Activated CD4-positive, CD25-positive, alpha-beta regulatory T cell treated with anti-CD3 and anti-CD28 coated beads, Interleukin-2, amount 50 U/mL, for 72 hours (primary cell): ENCODE results near the gene GCNT2.
"Not testable (repeated sequence)": the region's sequence is repeated elsewhere in the genome, so short reads cannot be mapped to it uniquely, and the experiment has no call there.

Source experiments
- DNase-seq: peaks from one replicate; pipeline ENCODE4 v3.0.0; 2021

GCNT2 gene

DNA sequence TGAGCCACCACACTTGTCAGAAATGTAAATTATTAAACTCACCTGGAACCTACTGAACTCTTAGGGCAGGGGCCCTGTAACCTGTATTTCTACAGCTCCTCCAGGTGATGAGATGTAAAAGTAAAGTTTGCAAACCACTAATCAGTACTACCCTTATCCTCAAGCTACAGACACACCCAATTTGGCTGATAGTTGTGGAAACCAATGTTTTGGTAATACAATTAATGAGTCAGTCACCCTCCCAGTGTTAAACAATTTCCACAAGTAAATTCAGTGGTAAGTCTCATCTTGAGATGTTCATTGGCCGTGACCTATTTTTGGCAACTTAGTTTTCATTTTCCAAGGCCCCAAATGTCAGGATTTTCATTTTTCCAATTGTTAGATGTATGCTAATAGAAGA lies 29.6 kb downstream of the GCNT2 start:
- no peak for DNase-seq

DNA sequence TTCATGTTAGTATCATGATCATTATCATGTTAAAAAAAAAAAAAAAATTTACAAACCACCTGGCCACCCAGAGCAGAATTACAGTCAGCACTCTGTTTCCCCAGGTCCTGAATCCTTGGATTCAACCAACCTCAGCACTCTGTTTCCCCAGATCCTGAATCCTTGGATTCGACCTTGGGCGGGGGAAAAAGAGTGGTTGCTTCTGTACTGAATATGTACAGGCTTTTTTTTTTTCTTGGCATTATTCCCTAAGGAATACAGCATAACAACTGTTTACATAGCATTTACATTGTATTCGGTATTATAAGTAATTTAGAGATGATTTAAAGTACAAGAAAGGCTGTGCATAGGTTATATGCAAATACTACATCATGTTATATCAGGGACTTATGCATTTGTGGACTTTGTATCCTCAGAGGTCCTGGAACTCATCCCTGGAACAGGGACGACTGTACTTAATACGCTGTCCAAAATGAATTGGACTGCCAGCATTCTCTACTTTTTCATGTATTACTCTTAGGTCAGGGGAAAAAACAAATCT lies 31.2 kb downstream of the GCNT2 start:
- no peak for DNase-seq

DNA sequence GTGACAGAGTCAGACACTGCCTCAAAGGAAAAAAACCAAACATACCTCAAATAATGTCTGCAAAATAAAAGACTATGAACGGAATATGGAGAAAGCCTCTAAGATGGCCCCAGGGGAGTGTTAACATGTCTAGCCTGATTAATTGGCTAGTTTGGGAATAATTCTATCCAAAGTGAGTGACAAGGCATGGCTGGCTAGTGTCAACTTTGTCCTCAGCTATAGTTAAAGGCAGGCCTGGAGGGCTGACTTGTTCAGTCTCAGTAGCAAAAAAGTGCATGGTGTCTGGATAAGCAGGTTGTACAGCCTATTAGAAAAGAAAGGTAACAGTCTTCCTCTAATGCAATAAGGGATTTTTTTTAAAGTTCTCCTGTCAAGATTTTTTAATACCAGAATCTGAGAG lies 32.7 kb downstream of the GCNT2 start:
- no peak for DNase-seq

DNA sequence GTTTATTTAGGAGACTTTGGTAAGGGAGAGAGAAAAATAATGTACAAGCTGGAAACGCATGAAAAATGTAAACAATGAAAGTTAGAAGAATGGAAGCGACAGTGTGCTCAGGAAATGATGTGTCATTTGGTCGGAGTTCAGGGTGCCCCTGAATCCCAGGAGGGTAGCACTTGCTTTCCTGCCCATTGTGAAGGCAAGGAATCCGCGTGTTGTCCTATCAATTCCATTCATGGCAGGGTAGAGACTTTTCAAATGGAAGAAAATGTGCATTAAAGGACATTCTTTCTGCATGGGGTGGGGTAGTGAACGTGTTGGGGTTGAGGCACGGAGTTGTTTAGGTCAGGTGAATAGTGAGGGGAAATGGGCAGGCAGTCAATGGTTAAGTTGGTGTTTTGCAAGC lies 33.7 kb downstream of the GCNT2 start:
- DNase-seq, result no peak

DNA sequence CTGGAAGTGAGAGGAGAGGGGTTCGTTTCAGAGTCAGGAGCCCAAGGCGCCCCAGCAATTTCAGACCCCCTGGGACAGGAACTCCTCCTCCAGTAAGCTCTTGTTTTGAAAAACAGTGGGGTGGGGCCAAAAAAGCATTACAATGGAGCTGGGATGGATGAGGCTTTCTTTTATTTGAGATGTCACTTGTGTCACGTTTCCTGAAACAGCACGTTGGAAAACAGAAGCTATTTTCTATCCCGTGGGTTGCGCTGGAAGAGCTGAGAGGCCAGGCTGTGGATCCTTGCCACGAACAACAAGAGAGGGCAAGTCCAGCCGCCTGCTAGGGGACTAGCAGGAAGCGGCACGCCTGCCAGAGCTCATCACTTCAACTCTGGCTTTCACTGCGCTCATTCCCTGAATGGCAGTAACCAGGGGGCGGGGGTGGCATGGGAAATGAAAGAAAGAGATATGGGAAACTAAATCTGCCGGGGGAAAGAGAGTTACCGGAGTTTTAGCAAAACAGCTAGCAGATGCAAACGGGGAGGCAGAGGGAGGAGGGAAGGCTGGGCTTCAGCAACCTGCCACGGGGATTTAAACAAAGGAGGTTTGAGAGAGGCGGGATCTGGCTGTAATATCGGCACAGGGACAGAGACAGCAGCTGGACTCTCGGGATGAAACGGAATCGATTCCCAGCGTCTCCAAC lies 34.6 kb downstream of the GCNT2 start:
- DNase-seq, result no peak

DNA sequence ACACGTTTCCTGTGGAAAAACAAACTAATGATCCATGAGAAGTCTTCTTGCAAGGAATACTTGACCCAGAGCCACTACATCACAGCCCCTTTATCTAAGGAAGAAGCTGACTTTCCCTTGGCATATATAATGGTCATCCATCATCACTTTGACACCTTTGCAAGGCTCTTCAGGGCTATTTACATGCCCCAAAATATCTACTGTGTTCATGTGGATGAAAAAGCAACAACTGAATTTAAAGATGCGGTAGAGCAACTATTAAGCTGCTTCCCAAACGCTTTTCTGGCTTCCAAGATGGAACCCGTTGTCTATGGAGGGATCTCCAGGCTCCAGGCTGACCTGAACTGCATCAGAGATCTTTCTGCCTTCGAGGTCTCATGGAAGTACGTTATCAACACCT lies 35.4 kb downstream of the GCNT2 start:
- DNase-seq, result no peak

DNA sequence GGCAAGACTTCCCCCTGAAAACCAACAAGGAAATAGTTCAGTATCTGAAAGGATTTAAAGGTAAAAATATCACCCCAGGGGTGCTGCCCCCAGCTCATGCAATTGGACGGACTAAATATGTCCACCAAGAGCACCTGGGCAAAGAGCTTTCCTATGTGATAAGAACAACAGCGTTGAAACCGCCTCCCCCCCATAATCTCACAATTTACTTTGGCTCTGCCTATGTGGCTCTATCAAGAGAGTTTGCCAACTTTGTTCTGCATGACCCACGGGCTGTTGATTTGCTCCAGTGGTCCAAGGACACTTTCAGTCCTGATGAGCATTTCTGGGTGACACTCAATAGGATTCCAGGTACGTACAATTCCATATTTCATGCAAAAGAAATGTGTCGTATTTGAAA lies 35.8 kb downstream of the GCNT2 start:
- DNase-seq, result no peak

DNA sequence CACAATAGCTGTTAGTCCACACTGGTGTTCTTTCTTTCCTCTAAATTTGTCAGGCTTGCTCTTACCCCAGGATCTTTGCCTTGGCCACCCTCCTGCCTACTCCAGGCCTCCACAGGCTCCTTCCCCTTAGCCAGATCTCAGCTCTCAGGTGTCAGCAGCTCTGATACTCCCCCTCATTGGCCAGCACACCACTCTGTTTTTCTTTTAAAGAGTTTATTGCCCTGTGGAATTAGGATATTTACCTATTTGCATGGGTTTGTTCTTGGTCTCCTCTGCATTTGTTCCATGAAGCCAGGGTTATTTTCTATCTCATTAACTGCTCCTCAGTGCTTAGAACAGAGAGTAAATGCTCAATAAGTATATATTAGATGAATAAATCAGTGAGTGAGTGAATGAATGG lies 36.8 kb downstream of the GCNT2 start:
- no peak for DNase-seq

DNA sequence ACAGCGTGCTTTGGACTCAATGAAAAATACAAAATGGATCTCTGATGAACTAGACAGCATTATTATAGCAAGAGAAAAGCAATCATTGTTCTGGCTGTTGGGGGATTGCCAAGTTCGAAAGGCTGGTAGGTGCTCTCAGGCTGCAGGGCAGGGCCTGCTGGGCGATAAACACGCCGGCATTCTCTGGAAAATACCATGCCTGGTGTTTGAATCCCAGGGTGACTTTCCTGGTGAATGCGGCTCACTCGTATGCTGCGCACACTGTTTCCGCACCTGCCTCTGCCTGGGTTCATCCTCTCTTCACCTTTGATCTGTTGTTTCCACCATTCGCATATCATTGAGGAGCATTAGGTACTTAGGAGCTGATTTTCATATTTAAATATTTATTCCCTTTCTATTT lies 37.4 kb downstream of the GCNT2 start:
- no peak for DNase-seq

DNA sequence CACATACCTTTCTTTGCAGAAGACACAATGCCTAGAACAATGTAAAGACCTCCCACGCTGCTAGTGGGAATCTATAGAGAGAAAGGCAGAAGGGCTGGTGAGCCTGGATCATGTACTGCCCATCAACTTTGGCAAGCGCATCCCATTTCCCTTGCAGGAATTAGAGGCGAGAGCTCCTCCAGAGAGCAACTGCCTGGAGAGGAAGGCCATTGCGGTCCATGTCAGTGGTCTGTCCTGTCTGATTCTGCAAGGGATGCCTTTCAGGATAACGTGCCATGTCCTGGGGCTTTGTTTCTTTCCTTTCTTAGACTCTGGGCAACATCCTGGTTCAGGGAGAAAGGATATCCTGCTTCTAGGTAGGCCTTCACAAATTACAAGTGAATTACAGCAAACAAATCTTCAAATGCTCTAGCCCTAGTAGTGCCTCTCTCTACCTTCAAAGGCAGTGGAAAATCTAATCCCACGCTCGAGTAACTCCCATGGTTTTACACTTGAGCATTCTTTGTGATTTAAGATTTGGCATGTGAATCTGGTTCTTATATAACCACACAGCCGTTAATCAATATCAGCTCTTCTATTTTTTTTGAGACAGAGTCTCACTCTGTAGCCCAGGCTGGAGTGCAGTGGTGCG lies 38.5 kb downstream of the GCNT2 start:
- no peak for DNase-seq

DNA sequence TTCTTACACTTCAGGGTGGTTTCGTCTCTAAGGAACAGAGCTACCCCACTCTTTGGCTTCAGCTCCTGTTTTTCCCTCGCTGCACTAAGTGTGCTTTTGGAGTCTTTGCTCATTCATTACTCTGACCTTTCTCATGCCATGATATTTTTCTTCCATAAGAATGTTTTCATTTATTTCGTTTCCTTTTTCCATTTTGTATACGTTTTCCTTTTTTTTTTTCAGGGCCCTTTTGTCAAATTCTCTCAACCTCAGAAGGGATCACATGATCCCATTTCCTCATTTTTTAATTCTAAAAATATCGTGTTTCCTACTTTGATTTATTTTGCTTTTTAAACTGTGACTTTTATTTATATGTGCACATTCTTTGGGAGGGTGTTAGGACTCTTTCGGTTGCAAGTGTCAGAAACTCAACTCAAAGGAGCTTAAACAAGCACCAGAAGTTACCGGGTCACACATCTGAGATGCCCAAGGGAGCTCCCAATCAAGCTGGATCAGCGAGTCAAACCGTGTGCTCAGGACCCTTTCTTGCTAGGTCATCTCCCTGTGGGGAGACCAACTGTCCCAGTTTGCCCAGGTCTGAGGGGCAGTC lies 40.6 kb downstream of the GCNT2 start:
- DNase-seq, result no peak

DNA sequence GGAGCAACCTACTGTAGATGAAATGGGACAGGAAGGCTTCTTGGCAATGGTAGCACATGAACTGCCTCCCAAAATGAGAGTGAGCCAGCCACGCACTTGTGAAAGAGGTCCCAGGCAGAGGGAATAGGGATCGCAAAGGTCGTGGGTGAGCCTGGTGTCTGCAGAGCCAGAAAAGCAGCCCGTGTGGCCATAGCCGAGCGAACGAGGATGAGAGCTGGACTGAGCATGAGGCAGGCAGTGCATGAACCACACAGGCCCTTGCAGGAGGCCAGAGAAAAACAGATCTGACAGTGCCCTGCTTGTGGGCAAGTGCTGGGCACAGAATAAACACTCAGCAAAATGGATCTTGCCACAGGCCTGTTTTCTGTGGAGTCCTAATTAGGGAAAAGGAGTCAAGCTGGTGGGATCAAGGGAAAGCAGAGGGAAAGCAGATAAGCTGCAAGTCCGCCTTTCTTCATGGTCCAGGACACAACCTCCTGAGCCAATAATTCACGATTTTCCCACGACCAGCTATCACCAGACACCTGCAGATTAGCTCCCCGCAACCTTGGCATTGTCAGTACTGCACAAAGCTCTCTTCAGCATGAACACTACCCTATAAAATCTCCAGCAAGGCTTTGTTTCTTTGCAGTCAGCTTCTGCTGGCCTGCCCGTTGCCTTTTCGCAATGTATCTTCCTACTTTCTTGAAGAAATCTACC lies 44.0 kb downstream of the GCNT2 start:
- no peak for DNase-seq

DNA sequence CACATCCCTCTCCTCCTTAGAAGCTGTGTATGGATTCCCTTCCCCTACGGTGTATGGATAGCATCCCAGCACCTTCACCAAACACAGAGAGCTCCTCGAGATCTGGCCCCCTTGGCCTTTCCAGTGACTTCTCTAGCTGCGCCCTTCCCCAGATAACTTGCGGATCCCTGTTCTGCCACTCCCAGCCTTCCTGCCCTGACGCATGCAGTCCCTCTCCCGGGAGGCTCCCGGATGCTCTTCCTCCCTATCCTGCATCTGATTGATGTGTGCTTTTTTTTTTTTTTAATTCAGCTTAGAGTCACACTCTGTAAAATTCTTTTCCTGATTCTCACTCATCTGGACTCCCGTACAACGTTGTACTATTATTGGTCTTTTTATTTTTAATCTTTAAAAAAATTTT lies 44.8 kb downstream of the GCNT2 start:
- no peak for DNase-seq

DNA sequence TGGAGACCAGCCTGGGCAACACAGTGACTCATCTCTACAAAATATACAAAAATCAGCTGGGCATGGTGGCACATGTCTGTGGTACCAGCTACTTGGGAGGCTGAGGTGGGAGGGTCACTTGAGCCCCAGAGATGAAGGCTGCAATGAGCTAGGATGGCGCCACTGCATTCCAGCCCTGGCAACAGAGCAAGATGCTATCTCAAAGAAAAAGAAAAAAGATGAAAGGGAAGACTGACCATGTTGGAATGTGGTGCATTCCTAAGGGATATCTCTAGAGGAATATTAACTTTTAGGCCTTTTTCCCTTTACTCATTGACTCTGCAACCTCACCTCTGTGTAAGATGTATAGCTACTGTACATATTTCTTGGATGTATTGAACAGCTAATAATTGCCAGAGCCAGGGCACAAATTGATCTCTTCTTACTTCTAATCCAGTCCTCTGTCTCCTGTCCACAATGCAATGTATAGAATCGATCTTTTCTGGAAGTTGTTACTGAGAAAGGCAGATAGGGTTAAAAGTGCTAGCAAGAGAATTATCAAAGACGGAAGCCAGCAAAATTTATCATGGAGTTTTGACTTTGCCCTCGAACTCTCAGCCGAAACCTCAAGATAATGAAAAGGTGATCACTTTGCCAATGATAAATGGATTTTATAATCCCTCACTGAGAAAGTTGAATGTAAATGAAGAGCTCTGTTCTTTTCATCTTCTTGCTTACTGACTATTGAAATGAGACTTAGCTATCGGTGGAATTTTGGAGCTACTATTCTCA lies 46.3 kb downstream of the GCNT2 start:
- DNase-seq, result no peak

DNA sequence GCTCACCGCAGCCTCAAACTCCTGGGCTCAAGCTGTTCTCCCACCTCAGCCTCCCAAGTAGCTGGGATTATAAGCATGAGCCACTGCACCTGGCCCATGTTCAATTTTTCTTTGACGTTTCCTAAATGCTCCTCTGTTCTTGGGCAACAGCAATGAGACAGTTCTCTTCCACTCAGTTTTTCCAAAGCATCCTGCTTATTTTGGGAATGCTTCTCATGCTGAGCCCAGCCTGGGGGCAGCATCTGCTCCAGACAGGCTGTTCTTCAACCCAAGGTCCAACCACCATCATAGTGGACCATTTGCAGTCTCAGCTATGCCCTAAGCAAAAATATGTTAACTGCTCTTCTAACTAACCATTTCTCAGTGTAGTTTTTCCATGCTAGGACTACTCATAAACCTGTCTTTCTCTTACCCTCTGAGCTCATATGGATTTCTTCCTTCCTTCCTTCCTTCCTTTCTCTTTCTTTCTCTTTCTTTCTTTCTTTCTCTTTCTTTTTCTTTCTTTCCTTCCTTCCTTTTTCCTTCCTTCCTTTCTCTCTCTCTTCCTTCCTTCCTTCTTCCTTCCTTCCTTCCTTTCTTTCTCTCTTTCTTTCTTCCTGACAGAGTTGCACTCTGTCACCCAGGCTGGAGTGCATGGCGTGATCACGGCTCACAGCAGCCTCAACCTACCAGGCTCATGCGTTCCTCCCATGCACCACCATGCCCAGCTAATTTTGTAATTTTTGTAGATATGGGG lies 48.4 kb downstream of the GCNT2 start:
- DNase-seq, result no peak

DNA sequence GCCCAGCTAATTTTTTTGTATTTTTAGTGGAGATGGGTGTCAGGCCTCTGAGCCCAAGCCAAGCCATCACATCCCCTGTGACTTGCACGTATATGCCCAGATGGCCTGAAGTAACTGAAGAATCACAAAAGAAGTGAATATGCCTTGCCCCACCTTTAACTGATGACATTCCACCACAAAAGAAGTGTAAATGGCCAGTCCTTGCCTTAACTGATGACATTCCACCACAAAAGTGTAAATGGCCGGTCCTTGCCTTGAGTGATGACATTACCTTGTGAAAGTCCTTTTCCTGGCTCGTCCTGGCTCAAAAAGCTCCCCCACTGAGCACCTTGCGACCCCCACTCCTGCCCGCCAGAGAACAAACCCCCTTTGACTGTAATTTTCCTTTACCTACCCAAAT lies 54.4 kb downstream of the GCNT2 start:
- DNase-seq, result not testable (repeated sequence)

DNA sequence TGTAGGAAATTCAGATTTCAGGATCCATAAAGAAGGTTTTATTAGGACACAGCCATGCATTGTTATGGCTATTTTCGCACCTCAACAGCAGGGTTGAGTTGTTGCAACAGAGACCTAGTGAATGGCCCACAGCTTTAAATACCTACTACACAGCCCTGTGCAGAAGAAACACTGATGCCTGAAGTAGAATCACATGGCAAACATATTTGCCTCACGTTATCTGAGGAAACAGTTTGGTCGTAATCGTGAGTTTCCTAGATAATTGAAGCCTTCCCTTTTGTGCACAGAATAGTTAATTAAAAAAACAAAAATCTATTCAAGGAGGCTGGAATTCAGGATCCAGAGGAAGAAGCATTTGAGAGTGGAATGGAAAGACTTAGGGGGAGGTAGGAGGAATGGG lies 55.1 kb downstream of the GCNT2 start:
- no peak for DNase-seq

DNA sequence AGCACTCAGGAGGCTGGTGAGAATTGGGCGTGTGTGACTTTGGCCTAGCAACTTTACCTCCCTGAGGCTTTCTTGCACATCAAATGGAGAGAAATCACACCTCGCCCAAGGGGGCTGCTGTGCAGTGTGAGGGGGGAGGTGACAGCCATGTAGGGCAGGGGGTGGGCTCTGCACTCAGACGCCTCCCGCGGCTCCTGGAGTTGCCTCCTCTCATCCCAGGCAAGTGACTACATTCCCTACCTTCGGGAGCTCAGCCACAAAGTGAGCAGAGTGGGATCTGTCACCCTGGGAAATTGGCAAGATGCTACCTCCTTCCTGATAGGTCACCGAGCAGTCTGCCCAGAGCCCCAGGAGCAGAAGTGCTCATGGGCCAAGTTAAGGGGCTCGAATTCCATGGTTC lies 56.0 kb downstream of the GCNT2 start:
- DNase-seq, result no peak

DNA sequence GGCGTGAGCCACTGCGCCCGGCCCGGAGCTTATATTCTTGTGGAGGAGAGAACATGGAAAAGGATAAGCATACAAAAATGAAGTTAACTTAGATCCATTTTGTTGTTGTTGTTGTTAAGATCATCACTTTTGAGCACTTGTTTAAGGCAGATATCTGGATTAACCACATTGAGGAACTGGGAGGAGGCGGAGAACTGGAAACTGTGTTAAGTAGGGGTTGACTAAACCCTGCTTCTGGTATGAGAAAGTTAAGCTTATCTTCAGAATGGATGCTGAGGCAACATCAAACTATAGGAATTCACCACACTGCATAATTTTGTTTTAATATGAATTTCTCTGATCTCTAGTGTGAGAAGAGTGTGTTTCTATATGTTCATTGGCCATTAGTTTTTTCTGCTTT lies 57.6 kb downstream of the GCNT2 start:
- no peak for DNase-seq

DNA sequence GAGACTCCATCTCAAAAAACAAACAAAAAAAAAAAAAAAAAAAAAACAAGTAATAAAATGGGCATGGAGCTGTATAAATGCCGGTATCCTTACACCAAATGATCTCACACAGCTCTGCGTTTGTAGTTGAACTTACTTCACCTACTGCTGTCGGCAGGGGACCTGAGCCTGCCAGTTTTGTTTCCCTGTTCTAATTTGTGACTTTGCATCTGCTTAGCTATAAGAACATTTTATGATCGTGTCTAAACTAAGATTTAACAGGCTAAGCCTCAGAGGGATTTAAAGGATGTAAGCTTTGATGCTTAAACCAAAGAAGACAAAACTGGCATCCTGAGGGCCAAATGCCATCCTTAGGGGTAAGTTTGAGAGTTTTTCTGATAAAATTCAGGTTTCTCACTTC lies 58.7 kb downstream of the GCNT2 start:
- no peak for DNase-seq

DNA sequence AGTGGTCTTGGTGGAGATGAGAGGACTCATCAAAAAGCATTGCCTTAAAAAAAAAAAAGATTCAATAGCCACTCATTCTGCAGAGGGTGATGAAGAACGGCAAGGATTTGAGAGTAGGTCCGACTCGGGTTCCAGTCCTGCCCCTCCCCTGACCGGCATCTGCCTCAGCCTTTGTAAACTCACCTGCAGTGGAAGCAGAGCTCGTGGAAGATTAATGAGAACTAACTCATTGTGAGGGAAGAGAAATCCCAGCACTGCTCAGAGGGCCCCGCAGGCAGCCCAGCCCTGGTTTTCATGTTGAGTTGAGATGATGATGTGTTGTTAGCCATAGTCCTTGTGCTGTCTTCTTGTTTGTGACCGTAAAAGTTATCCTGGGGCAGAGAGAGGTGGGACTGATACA lies 59.4 kb downstream of the GCNT2 start:
- no peak for DNase-seq

DNA sequence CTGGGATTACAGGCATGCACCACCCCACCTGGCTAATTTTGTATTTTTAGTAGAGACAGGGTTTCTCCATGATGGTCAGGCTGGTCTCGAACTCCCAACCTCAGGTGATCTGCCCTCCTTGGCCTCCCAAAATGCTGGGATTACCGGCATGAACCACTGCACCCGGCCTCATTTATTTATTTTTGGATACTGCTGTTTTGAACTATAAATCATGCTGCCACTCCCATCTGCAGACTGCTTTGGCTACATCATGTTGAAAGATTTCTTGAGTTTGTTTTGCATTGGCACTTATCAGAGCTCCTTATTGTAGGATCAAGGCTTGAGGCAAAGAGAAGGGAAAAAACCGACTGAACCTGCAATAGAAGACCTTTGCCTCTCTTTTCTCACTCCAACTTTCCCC lies 60.3 kb downstream of the GCNT2 start:
- not testable (repeated sequence) for DNase-seq
